Fibroblast of upper back skin (primary cell): ENCODE data around the gene CYSRT1.

Experiments used
- DNase-seq: peaks from one replicate; pipeline ENCODE4 v3.0.0-alpha.2; 2013

The CYSRT1 gene

DNA sequence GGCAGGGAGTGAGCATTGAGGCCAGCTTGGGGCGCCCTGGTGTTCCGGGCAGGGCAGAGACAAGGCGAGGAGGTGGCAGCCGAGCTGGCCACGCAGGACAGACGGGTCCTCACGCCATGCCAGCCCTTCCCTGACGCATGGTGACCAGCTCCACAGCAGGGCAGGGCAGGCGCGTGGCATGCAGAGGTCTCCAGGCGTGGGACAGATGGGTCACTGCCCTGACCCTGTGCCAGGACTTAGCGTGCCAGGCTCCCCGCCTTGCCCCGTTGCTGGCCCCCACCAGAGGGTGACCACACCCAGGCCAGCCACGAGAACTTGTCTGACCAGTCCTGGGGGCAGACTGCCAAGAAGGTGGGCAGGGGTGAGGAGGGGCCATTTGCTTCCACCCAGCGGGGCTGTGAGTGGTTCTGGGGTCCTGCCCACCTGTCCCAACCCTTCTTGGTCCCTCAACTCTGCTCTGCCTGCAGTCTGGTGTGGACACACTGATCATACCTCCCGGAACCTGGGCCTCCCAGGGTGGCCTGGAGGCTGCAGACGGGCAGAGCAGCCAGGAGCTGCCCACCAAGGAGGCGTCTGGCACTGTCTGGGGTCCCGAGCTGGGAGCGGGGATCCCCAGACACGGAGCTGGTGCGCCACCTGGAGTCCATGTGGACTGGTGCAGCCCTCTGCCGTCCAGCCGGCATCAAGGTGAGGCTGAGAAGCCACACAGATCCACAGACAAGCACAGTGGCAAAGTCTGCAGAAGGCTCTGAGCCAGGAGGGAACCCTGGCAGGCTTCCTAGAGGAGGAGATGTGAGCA is 2.3 kb downstream of the CYSRT1 start, which contains the start of gene RNF224:
Gene RNF224 (plus strand): TSS at position 449 of the 799 bp plus-strand sequence. CDS start 834 bp downstream, outside the sequence.
- peak; percentile 63 for DNase-seq

DNA sequence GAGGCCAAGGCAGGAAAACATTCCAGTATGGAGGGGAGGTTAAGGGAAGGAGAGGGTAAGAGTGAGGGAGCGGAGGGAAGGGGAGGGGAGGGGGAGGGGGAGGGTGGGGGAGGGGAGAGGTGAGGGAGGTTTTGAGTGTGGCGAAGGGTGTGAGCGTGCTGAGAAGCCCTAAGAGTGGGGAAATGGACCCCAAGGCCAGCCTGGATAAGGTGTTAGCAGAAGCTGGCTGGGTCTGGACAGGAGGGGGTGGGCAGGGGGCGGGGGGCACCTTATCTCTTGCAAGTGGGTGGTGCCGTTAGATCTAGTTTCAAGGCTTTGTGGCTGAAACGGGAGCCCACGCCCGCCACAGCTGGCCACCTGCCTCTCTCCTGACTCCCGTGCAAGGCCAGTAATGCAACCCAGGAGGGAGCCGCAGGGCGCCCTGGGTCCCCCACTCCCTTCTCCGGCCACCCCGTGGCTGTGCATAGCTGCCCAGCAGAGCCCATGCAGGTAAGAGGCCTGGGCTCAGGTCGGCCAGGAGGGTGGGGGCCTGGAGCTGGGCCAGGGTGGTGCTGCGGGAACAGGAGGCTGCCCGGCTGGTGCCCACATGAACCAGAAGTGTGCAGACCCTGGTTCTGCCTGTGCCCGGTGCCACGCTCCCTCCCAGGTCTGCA is 3.0 kb downstream of the CYSRT1 start:
- DNase-seq, result no peak

DNA sequence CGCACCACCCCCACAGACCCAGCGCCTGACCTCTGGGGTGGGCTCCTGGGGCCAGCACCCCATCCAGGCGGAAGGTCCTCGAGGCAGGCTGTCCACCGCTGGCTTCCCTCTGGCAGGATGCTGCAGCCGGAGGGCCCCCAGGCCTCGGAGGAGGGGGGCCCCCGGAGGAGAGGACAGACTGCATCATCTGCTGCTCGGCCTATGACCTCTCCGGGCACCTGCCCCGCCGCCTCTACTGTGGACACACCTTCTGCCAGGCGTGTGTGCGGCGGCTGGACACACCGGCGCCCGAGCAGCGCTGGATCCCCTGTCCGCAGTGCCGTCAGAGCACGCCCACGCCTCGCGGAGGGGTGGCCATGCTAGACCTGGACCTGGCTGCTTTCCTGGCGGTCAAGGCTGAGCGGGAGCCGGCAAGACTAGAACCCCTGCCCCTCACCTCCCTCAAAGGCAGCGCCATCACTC is 3.6 kb downstream of the CYSRT1 start:
- DNase-seq, result no peak

GRCh38 chr9:137228968-137229896 is 4.3 kb downstream of the CYSRT1 start:
- no peak for DNase-seq

DNA sequence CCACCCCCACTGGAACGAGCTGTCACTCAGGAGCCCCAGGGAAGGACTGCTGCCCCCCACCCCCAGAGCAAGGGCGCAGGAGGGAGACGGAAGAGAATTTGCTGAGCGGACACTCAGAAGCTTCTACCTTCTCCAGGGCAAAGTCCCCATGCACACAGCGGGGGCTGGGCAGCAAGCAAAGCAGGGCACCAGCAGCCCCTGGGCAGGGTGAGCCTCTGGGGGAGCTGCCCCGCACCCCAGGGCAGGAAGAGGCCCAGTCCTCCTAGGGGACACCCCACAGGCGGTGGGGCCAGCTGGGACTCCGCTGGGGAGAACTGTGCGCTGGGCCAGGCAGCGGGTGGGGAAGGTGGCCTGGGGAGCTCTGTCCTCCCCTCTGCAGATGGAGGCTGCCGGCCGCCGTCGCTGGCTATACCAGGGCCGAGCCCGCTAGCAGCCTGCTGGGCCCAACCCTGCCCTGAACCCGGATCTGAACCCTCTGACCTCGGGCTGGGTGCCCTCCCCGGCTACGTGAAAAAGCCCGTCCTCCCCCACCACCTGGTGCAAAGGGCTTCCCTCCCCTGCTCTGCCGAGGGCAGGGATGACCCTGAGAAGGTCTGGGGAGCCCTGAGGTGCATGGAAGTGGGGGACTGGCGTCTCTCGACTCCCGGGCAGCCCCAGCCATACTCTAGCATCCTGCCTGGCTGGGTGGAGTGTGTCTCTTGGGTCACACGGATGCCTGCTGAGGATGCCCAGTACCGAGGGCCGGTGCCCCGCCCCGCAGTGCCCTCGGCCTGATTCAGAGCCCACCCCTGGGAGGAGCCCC is 5.1 kb downstream of the CYSRT1 start:
- DNase-seq, result no peak

GRCh38 chr9:137230705-137231371 is 5.9 kb downstream of the CYSRT1 start, which contains the start of gene SLC34A3:
SLC34A3 (plus strand) TSS chr9:137230901; CDS start chr9:137231703, 802 bp downstream.
- DNase-seq, result no peak

DNA sequence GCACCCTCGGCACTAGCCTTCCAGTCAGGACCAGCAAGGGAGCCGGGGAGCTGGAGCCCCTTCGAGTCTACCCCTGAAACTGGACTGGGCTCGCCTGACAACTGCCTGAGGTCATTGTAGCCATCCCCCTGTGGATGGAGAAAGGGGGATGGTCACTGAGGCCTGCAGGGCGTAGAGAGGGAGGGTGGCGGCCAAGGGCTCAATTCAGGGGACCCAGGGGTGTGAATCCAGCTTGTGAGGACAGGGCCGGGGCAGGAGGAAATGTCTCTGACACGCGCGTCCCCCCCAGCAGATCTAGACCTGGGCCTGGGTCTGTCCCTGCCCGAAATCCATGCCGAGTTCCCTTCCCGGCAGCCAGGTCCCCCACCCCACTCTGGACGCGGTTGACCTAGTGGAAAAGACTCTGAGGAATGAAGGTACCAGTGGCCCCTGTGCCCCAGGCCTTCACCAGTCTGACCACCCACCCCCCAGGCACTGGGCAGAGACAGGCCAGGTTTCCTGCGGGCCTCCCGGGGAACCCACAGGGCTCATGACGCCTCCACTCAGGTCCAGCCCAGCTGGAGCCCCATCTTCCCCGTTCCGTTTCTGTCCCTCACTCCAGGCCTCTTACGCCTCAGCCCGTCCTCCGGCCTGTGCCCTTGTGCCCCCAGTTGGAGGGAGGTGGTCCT is 6.5 kb downstream of the CYSRT1 start:
- DNase-seq, result no peak

GRCh38 chr9:137232101-137232500 is 7.1 kb downstream of the CYSRT1 start:
- DNase-seq, result no peak

GRCh38 chr9:137232510-137232909 is 7.5 kb downstream of the CYSRT1 start:
- no peak for DNase-seq

DNA sequence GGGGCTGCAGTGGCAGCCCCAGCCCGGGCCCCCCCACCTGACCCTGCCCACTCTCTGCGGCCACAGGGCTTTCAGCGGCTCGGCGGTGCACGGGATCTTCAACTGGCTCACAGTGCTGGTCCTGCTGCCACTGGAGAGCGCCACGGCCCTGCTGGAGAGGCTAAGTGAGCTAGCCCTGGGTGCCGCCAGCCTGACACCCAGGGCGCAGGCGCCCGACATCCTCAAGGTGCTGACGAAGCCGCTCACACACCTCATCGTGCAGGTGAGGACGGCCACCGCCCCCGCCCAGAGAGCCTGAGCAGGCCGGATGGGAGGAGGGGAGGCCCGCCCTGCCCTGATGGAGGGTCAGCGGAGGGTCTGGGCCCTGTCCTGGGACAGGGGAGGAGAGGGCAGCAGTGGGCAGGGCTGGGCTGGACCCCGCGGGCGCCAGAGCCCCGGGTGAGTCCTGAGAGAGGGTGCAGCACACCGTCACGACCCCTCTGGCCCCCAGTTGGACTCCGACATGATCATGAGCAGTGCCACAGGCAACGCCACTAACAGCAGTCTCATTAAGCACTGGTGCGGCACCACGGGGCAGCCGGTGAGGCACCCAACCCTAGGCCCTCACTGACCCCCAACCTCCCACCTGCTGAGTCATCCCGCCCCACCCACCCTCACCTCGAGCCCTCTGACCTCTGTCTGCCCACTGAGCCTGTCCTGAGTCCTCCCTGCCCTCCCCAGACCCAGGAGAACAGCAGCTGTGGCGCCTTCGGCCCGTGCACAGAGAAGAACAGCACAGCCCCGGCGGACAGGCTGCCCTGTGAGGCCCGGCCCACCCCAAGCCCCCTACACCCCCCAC is 8.4 kb downstream of the CYSRT1 start:
- no peak for DNase-seq

DNA sequence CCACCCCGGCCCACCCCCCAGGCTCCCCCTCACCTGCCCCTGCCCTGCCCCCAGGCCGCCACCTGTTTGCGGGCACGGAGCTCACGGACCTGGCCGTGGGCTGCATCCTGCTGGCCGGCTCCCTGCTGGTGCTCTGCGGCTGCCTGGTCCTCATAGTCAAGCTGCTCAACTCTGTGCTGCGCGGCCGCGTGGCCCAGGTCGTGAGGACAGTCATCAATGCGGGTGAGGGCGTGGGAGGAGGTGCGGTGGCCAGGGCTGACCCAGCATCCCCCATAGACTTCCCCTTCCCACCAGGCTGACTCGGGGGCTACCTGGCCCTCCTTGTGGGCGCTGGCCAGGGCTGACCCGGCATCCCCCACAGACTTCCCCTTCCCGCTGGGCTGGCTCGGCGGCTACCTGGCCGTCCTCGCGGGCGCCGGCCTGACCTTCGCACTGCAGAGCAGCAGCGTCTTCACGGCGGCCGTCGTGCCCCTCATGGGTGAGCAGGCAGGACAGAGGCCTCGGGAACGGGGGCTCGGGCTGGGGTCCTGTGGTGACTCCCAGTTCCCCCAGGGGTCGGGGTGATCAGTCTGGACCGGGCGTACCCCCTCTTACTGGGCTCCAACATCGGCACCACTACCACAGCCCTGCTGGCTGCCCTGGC is 9.2 kb downstream of the CYSRT1 start:
- DNase-seq, result no peak

GRCh38 chr9:137234758-137235423 is 9.9 kb downstream of the CYSRT1 start:
- no peak for DNase-seq

DNA sequence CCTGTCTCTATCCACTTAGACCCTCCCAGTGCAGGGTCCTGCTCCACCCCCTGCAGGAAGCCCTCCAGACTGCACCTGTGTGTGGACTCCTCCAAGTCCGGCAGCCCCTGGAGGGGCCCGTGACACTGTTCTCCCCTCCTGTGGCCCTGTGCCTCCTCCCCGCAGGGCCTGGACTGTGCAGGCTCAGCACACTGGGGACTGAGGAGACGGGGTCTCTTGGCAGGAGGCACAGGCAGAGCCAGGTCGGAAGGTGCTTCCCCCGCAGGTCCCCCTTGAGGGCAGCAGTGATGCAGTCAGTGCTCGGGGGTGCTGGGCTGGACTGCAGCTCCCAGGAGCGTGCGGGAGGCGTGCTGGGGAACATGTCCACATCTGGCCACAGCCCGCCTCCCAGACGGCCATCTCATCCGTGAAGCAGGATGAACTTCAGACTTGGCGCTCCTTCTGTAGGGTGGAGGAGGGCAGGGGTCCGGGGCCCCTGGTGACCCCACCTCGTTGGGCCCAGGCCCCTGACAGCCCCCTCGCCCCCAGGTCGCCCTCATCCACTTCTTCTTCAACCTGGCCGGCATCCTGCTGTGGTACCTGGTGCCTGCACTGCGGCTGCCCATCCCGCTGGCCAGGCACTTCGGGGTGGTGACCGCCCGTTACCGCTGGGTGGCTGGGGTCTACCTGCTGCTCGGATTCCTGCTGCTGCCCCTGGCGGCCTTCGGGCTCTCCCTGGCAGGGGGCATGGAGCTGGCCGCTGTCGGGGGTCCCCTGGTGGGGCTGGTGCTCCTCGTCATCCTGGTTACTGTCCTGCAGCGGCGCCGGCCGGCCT is 10.7 kb downstream of the CYSRT1 start:
- no peak for DNase-seq

GRCh38 chr9:137236238-137236935 is 11.4 kb downstream of the CYSRT1 start:
- DNase-seq, result peak; percentile 73

- no peak for DNase-seq
Observed at GRCh38 chr9:137236936-137237421, 12.0 kb downstream of the CYSRT1 start.

- no peak for DNase-seq
Observed at GRCh38 chr9:137237759-137238726, 13.1 kb downstream of the CYSRT1 start.
